HepG2 (cell line): ENCODE data around the gene DDX10. TPM values are rescaled to one million over a fixed set of nuclear protein-coding genes. Genes with fewer than 3 reads are reported as not detected.

Experiments used
- ATAC-seq: fragments of 200-7000 bp; cut with Tn5 transposase; 3 replicates; pipeline ENCODE4 v1.9.1; 2020; ENCODE audit warnings: mild to moderate bottlenecking, moderate library complexity
- BruUV-seq: library from RNA; stranded (reverse); fragments of 400-500 nt; replicated peaks from 2 replicates; lab custom pipeline; 2021; lab: Mats Ljungman, UMichigan
- CTCF ChIA-PET: fragments of 300-600 bp; formaldehyde crosslinking; extraction: SDS; loops from one replicate; lab custom pipeline; 2021; ENCODE audit warnings: low total read pairs, inconsistent platforms, low intra/inter-chr PET ratio; lab: Yijun Ruan, JAX
- POLR2A ChIA-PET: fragments of 350-600 bp; sonication (Branson Sonifier 250); formaldehyde crosslinking; loops from one replicate; lab custom pipeline; 2020; ENCODE audit warnings: antibody characterized with exemption, inconsistent platforms; lab: Yijun Ruan, JAX
- DNase-seq: peaks from one replicate; pipeline ENCODE4 v3.0.0-alpha.2; 2015; ENCODE audit warnings: low spot score
- FAIRE-seq: peaks from 3 replicates; lab custom pipeline; 2011; peaks lifted over from hg19 to GRCh38; lab: Jason Lieb, UNC
- H2AFZ ChIP-seq: one replicate; pipeline ENCODE4 v1.6.1; 2011; ENCODE audit warnings: low read length, inconsistent platforms
- H3K27ac ChIP-seq: fragments of 300-600 bp; 3 replicates; pipeline ENCODE4 v1.8.0; 2011; ENCODE audit warnings: mixed run types, mild to moderate bottlenecking, mixed read lengths, low read length, inconsistent platforms; ENCODE audit not compliant: insufficient read depth; ENCODE audit errors: extremely low read length
- H3K27me3 ChIP-seq, 2 experiments: fragments of 200-600 bp in 1 of 2; 2 replicates in 1 of 2; 3 replicates in 1 of 2; pipeline versions ENCODE4 v1.6.0 to v1.8.0; 2011; ENCODE audit warnings: low read length in 2 of 2, mild to moderate bottlenecking in 2 of 2, moderate library complexity in 2 of 2, inconsistent platforms in 1 of 2; ENCODE audit not compliant: insufficient read depth in 2 of 2, control insufficient read depth in 1 of 2
- H3K36me3 ChIP-seq, 2 experiments: fragments of 200-600 bp in 1 of 2; replicated peaks in 1 of 2; 2 replicates in 1 of 2; 3 replicates in 1 of 2; pipeline versions ENCODE4 v1.5.1 to v1.8.0; 2011; ENCODE audit warnings: low read length in 2 of 2, inconsistent platforms in 1 of 2; ENCODE audit not compliant: insufficient read depth in 2 of 2, control insufficient read depth in 1 of 2
- H3K4me1 ChIP-seq: 2 replicates; pipeline ENCODE4 v1.5.1; 2012; ENCODE audit warnings: low read length, inconsistent platforms; ENCODE audit not compliant: insufficient read depth
- H3K4me2 ChIP-seq: 2 replicates; pipeline ENCODE4 v1.6.0; 2011; ENCODE audit warnings: low read depth, low read length, inconsistent platforms
- H3K4me3 ChIP-seq, 3 experiments: fragments of 200-600 bp in 1 of 3; sonication (generic), shearing (Covaris generic) in 1 of 3; replicated peaks in 1 of 3; 2 replicates each; pipeline ENCODE4 v1.5.1; 2011 to 2016; ENCODE audit warnings: low read length in 3 of 3, inconsistent platforms in 2 of 3, low read depth in 2 of 3, mild to moderate bottlenecking in 2 of 3, control low read depth in 1 of 3, mixed read lengths in 1 of 3; ENCODE audit not compliant: insufficient read depth in 1 of 3
- H3K79me2 ChIP-seq: one replicate; pipeline ENCODE4 v1.6.1; 2011; ENCODE audit warnings: low read length, inconsistent platforms; ENCODE audit not compliant: insufficient read depth
- H3K9ac ChIP-seq: 2 replicates; pipeline ENCODE4 v1.6.0; 2011; ENCODE audit warnings: mild to moderate bottlenecking, low read depth, low read length, inconsistent platforms; ENCODE audit not compliant: insufficient read depth
- H3K9me3 ChIP-seq: 2 replicates; pipeline ENCODE4 v1.5.1; 2012; ENCODE audit warnings: mild to moderate bottlenecking, low read length
- H4K20me1 ChIP-seq: 2 replicates; pipeline ENCODE4 v1.6.0; 2011; ENCODE audit warnings: inconsistent platforms, mild to moderate bottlenecking, low read length, moderate library complexity; ENCODE audit not compliant: insufficient read depth
- BRF2 ChIP-seq: sonication (generic); formaldehyde crosslinking; IDR thresholded peaks from 2 replicates; pipeline ENCODE4 v1.8.1; 2022; ENCODE audit warnings: mild to moderate bottlenecking, missing genetic modification reagents
- CEBPB ChIP-seq: IDR thresholded peaks from 2 replicates; pipeline ENCODE4 v1.6.1; 2011; ENCODE audit warnings: low read depth, low read length, improper control_type of control experiment, borderline replicate concordance
- FIP1L1 ChIP-seq: fragments of 200-400 bp; formaldehyde crosslinking; IDR thresholded peaks from 2 replicates; pipeline ENCODE4 v1.6.1; 2018; ENCODE audit warnings: low read depth, mild to moderate bottlenecking, low read length, moderate library complexity, borderline replicate concordance; ENCODE audit not compliant: insufficient read depth
- HNF4G ChIP-seq, 2 experiments: sonication (generic) in 1 of 2; formaldehyde crosslinking in 1 of 2; IDR thresholded peaks; 2 replicates each; pipeline versions ENCODE4 v1.4.0 to v1.6.1; 2011 to 2020; ENCODE audit warnings: borderline replicate concordance in 2 of 2, low read depth in 2 of 2, mild to moderate bottlenecking in 2 of 2, low read length in 1 of 2, missing genetic modification reagents in 1 of 2, moderate library complexity in 1 of 2
- PHF20 ChIP-seq: sonication (generic); formaldehyde crosslinking; IDR thresholded peaks from 2 replicates; pipeline ENCODE4 v1.5.0; 2020; ENCODE audit warnings: mild to moderate bottlenecking, missing genetic modification reagents
- PHF5A ChIP-seq: IDR thresholded peaks from one replicate; pipeline ENCODE4 v1.6.1; 2018; ENCODE audit warnings: low read depth, missing genetic modification reagents; ENCODE audit not compliant: unreplicated experiment
- SRSF1 ChIP-seq: fragments of 200-400 bp; formaldehyde crosslinking; optimal IDR thresholded peaks from 2 replicates; pipeline ENCODE3; 2017; ENCODE audit warnings: mild to moderate bottlenecking, low read depth, low read length, moderate library complexity
- STAT6 ChIP-seq: sonication (generic); formaldehyde crosslinking; IDR thresholded peaks from 2 replicates; pipeline ENCODE4 v1.4.0; 2020; ENCODE audit warnings: missing genetic modification reagents, mild to moderate bottlenecking, borderline replicate concordance
- TBL1XR1 ChIP-seq: fragments of 150-350 bp; IDR thresholded peaks from 2 replicates; pipeline ENCODE4 v1.6.1; 2014; ENCODE audit warnings: borderline replicate concordance, low read length; ENCODE audit not compliant: partially characterized antibody
- TFDP1 ChIP-seq: IDR thresholded peaks from 2 replicates; pipeline ENCODE4 v1.6.1; 2016; ENCODE audit warnings: missing compliant biosample characterization, missing genetic modification reagents, borderline replicate concordance
- TGIF2 ChIP-seq: IDR thresholded peaks from 2 replicates; pipeline ENCODE4 v1.6.1; 2016; ENCODE audit warnings: control low read depth, missing compliant biosample characterization
- ZNF441 ChIP-seq: sonication (generic); formaldehyde crosslinking; IDR thresholded peaks from 2 replicates; pipeline ENCODE4 v1.7.0; 2021; ENCODE audit warnings: missing genetic modification reagents, borderline replicate concordance
- ZNF530 ChIP-seq: sonication (generic); formaldehyde crosslinking; IDR thresholded peaks from 2 replicates; pipeline ENCODE4 v1.5.0; 2020; ENCODE audit warnings: low read depth, mild to moderate bottlenecking, missing genetic modification reagents
- ZNF749 ChIP-seq: sonication (generic); formaldehyde crosslinking; IDR thresholded peaks from 2 replicates; pipeline ENCODE4 v1.8.0; 2022; ENCODE audit warnings: mild to moderate bottlenecking, missing genetic modification reagents, moderate library complexity, borderline replicate concordance
- WGBS: methylation state at CpG from one replicate; pipeline ENCODE4 v1.1.6; 2017; ENCODE audit warnings: low lambda C conversion rate; 5-methylcytosine and 5-hydroxymethylcytosine counted together
- in situ Hi-C: cut with HindIII; loops from 2 replicates; pipeline ENCODE4 v1.10.0; 2017; ENCODE audit warnings: low pct_unique_long_range_greater_than_20kb; ENCODE audit not compliant: extremely low pct_ligation_motif_present
- intact Hi-C: fragments of 100-400 bp; cut with micrococcal nuclease; formaldehyde crosslinking; loops from one replicate; pipeline ENCODE4 v1.10.0; 2022; ENCODE audit not compliant: unreplicated experiment
- polyA plus RNA-seq, 8 experiments: library from polyadenylated mRNA; depleted of rRNA in 3 of 8; stranded (reverse) in 7 of 8; unstranded in 1 of 8; fragments of >200 nt; fragmentation: Illumina TruSeq in 4 of 8; extraction: Trizol in 4 of 8; gene quantifications; 2 replicates each; pipeline versions ENCODE4 v1.2.1 to v1.2.3, GENCODE V29; 2011 to 2016; ENCODE audit warnings: low read depth in 4 of 8, missing spikeins in 1 of 8, mixed read lengths in 1 of 8; ENCODE audit not compliant: insufficient read depth in 1 of 8
- total RNA-seq, 5 experiments: library from RNA; depleted of rRNA; stranded (reverse); fragments of >200 nt; fragmentation: Illumina TruSeq; extraction: Trizol; gene quantifications; 2 replicates each; pipeline ENCODE4 v1.2.3, GENCODE V29; 2016; ENCODE audit warnings: low read depth in 1 of 5

Gene DDX10
- total and polyA plus RNA-seq, 2 of the 13 experiments (the other 11 are each of a cell fraction or from before 2014, with no cell fraction given), result 17.0 to 32.0 TPM

GRCh38 chr11:108797578-108798100, 132.8 kb downstream of the DDX10 start:
- no peaks in the 10 kb centered on the region for H3K9me3 ChIP-seq
- H3K27ac ChIP-seq, result peak overlapping the region; percentile 9
- peak; percentile 50 for DNase-seq
- no peak overlapping the region for H2AFZ ChIP-seq
- CTCF ChIA-PET, result no interaction called here
- peak; percentile 42 for FAIRE-seq
- H3K4me2 ChIP-seq, result 0 out of 2 replicates have a peak overlapping the region, but pooled peaks have one; percentile 5
- BruUV-seq, result no TSS peak
- no peak overlapping the region for H3K4me3 ChIP-seq
- no peaks in the 10 kb centered on the region for H4K20me1 ChIP-seq
- no peaks in the 10 kb centered on the region for H3K36me3 ChIP-seq
- no peaks in the 10 kb centered on the region for H3K79me2 ChIP-seq
- peaks cover 28% of the 10 kb centered on the region for H3K4me1 ChIP-seq
- no peaks in the 10 kb centered on the region for H3K27me3 ChIP-seq
- 48% methylated on average over 4 of the region's 4 CpGs for WGBS
- ATAC-seq, result peak; percentile 100
- intact Hi-C loops, result no loop called here
- POLR2A ChIA-PET, result no interaction called here
- no peak overlapping the region for H3K9ac ChIP-seq
- in situ Hi-C loops, result no loop called here
- TF ChIP-seq TFDP1 (CRISPR knock-in tag) (no peak), ZNF441 (CRISPR knock-in tag) (no peak), BRF2 (CRISPR knock-in tag) (no peak), PHF20 (CRISPR knock-in tag) (no peak), STAT6 (CRISPR knock-in tag) (no peak), ZNF530 (CRISPR knock-in tag) (no peak), CEBPB (no peak), TGIF2 (CRISPR knock-in tag) (no peak), SRSF1 (no peak), FIP1L1 (no peak), HNF4G (IDR thresholded peaks at IDR 0.05; ENCODE audit: borderline replicate concordance, low read depth, low read length) (peak; percentile 8; the same call in 1 of the 2 replicates), HNF4G (CRISPR knock-in tag; IDR thresholded peaks at IDR 0.05; ENCODE audit: borderline replicate concordance, low read depth) (no peak), ZNF749 (CRISPR knock-in tag) (no peak), TBL1XR1 (no peak), PHF5A (CRISPR knock-in tag) (no peak)
